Measurements from ENCODE around the gene SCN2B. TPM values are rescaled to one million over a fixed set of nuclear protein-coding genes. Genes with fewer than 3 reads are reported as not detected.

The SCN2B gene
- total RNA-seq, 1 donor from 2014 or later: 0.39 TPM

DNA sequence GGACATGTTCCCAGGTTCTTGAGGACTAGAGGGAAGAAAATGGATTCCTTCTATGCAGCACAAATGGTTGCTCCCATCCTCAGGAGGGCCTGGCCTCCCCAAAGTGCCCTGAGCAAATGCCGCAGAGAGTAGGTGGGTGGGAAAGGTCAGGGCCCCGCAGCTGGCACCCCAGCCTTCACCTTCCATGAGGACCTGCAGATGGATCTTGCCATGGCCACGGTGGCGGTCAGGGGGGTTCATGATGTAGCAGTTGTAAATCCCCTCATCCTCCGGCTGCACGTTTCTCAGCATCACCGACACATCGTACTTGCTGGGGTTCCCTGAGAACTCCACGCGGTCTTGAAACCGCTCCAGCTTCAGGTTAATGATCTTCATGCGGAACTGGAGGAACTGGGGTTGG lies 8.5 kb downstream of the SCN2B start:
- no peak overlapping the region for H3K27ac Mint-ChIP-seq (ENCODE audit: unreplicated experiment)
- H3K36me3 Mint-ChIP-seq (ENCODE audit: unreplicated experiment): no peaks in the 10 kb centered on the region
- TF ChIP-seq, protein P1, sequence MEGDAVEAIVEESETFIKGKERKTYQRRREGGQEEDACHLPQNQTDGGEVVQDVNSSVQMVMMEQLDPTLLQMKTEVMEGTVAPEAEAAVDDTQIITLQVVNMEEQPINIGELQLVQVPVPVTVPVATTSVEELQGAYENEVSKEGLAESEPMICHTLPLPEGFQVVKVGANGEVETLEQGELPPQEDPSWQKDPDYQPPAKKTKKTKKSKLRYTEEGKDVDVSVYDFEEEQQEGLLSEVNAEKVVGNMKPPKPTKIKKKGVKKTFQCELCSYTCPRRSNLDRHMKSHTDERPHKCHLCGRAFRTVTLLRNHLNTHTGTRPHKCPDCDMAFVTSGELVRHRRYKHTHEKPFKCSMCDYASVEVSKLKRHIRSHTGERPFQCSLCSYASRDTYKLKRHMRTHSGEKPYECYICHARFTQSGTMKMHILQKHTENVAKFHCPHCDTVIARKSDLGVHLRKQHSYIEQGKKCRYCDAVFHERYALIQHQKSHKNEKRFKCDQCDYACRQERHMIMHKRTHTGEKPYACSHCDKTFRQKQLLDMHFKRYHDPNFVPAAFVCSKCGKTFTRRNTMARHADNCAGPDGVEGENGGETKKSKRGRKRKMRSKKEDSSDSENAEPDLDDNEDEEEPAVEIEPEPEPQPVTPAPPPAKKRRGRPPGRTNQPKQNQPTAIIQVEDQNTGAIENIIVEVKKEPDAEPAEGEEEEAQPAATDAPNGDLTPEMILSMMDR (IDR thresholded peaks at IDR 0.05; ENCODE audit: partially characterized antibody, unreplicated experiment): no peak

DNA sequence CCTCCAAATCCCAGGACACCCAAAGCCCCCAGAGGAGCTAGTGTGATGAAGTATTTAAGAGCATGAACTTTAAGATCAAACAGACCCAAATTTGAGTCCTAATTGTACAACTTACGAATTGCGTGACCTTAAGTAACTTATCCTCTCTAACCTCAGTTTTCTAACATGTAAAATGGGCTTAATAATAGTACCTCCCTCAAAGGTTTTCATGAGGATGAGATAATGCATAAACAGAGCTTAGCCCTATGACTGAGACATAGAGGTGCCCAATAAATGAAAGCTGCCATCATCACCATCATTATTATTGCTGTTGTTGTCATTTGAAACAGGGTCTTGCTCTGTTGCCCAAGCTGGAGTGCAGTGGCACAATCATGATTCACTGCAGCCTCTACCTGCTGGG lies 9.2 kb downstream of the SCN2B start:
- Mint-ChIP-seq H3K4me1 (ENCODE audit: low read depth, unreplicated experiment) (peaks cover 25% of the 10 kb centered on the region), H3K27me3 (ENCODE audit: unreplicated experiment) (peaks cover 8% of the 10 kb centered on the region), H3K4me3 (ENCODE audit: unreplicated experiment) (no peak overlapping the region), H3K9me3 (ENCODE audit: unreplicated experiment) (peaks cover 10% of the 10 kb centered on the region), H3K27ac (ENCODE audit: unreplicated experiment) (no peak overlapping the region), H3K36me3 (ENCODE audit: unreplicated experiment) (no peaks in the 10 kb centered on the region)
- TF ChIP-seq, protein P1 (IDR thresholded peaks at IDR 0.05; ENCODE audit: partially characterized antibody, unreplicated experiment): no peak
- DNase-seq: no peak

More for the DNA sequence above, 8.5 kb downstream of the SCN2B start:
- H3K27me3 Mint-ChIP-seq (ENCODE audit: unreplicated experiment): peaks cover 8% of the 10 kb centered on the region
- H3K9me3 Mint-ChIP-seq (ENCODE audit: unreplicated experiment): peaks cover 7% of the 10 kb centered on the region
- peaks cover 25% of the 10 kb centered on the region for H3K4me1 Mint-ChIP-seq (ENCODE audit: low read depth, unreplicated experiment)
- DNase-seq: no peak
- no peak overlapping the region for H3K4me3 Mint-ChIP-seq (ENCODE audit: unreplicated experiment)

DNA sequence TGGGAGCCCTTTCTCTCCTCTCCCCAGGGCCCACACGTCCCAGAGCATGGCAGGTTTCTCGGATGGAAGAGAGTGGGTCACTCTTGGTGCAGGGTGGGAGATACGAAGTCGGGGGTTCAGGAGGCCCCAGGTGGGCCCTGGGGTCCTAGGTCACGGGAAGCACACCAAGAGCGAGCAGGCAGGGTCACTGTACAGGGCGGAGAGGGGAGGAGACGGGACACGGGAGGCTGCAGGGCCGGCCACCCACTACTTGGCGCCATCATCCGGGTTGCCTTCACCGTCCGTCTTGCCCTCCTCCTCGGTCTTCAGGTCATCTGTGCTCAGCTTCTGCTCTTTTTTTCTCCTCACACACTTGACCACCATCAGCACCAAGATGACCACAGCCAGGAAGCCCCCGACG lies 9.8 kb downstream of the SCN2B start:
- H3K27ac Mint-ChIP-seq (ENCODE audit: unreplicated experiment): no peak overlapping the region
- H3K4me1 Mint-ChIP-seq (ENCODE audit: low read depth, unreplicated experiment): peaks cover 25% of the 10 kb centered on the region
- peaks cover 8% of the 10 kb centered on the region for H3K27me3 Mint-ChIP-seq (ENCODE audit: unreplicated experiment)
- TF ChIP-seq, protein P1 (IDR thresholded peaks at IDR 0.05; ENCODE audit: partially characterized antibody, unreplicated experiment): no peak
- H3K4me3 Mint-ChIP-seq (ENCODE audit: unreplicated experiment): no peak overlapping the region
- H3K36me3 Mint-ChIP-seq (ENCODE audit: unreplicated experiment): no peaks in the 10 kb centered on the region
- peaks cover 12% of the 10 kb centered on the region for H3K9me3 Mint-ChIP-seq (ENCODE audit: unreplicated experiment)
- DNase-seq: no peak

DNA sequence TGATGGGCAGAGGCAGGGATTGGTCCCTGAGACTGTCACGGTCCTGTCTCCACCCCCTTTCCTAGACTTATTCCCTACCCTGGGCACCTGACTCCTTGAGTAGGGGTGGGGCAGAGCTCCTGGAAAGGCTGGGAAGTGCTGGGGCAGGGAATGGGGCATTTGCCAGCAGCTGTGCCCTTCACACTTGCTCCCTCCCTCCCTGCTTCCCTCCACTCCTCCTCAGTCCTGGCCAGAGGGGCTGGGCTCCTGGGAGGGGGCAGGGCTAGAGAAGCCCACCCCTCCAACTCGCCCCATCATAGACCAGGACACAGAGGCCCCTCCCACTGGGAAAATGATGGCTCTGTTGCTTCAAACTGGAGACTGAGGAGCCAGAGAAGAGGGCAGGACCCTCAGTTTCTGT lies 11.6 kb downstream of the SCN2B start:
- Mint-ChIP-seq H3K4me1 (ENCODE audit: low read depth, unreplicated experiment) (peaks cover 11% of the 10 kb centered on the region), H3K4me3 (ENCODE audit: unreplicated experiment) (no peak overlapping the region), H3K9me3 (ENCODE audit: unreplicated experiment) (peaks cover 9% of the 10 kb centered on the region), H3K36me3 (ENCODE audit: unreplicated experiment) (no peaks in the 10 kb centered on the region), H3K27ac (ENCODE audit: unreplicated experiment) (no peak overlapping the region), H3K27me3 (ENCODE audit: unreplicated experiment) (peaks cover 4% of the 10 kb centered on the region)
- TF ChIP-seq, protein P1 (IDR thresholded peaks at IDR 0.05; ENCODE audit: partially characterized antibody, unreplicated experiment): no peak
- no peak for DNase-seq

DNA sequence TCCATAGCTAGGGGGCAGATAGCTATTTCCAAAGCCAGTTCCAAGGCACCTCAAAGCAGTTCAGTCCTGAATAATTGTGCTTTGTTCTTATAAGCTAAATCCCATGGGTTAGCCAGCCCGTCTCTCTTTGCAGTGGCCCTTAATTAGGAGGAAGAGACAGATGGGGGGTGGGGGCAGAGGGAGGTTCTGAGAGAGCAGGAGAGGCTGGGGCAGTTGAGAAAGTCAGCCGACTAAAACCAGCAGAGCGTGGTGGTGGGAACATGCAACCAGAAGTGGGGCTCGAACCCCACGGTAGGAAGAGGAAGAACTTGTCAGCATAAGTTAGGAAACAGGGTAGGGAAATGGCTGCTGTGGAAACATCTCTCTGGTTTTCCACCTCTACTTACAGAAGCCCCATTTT lies 12.9 kb downstream of the SCN2B start:
- Mint-ChIP-seq H3K27me3 (ENCODE audit: unreplicated experiment) (peaks cover 4% of the 10 kb centered on the region), H3K4me1 (ENCODE audit: low read depth, unreplicated experiment) (peaks cover 4% of the 10 kb centered on the region), H3K36me3 (ENCODE audit: unreplicated experiment) (no peaks in the 10 kb centered on the region), H3K4me3 (ENCODE audit: unreplicated experiment) (no peak overlapping the region), H3K9me3 (ENCODE audit: unreplicated experiment) (peaks cover 11% of the 10 kb centered on the region), H3K27ac (ENCODE audit: unreplicated experiment) (no peak overlapping the region)
- no peak for DNase-seq
- TF ChIP-seq, protein P1 (IDR thresholded peaks at IDR 0.05; ENCODE audit: partially characterized antibody, unreplicated experiment): no peak

Data from glutamatergic neuron (in vitro differentiated cells).